GM19463 (cell line): Measurements from ENCODE around the gene SIK3.
A peak's percentile ranks its signal among the peaks of the same experiment; 100 is the strongest.

ENCODE experiments used
- ATAC-seq: cut with Tn5 transposase; IDR thresholded peaks from one replicate; pipeline ENCODE4 v1.9.1; 2021; ENCODE audit warnings: mild to moderate bottlenecking, moderate library complexity; ENCODE audit not compliant: unreplicated experiment

SIK3 gene

GRCh38 chr11:117010808-117011540, 87.3 kb downstream of the SIK3 start:
- no peak for ATAC-seq

GRCh38 chr11:117009905-117010605, 88.2 kb downstream of the SIK3 start:
- ATAC-seq, result no peak

GRCh38 chr11:117005758-117006157, 92.5 kb downstream of the SIK3 start:
- no peak for ATAC-seq

GRCh38 chr11:117002639-117003299, 95.5 kb downstream of the SIK3 start:
- no peak for ATAC-seq

- no peak for ATAC-seq
Measured at GRCh38 chr11:117000014-117000737, 98.1 kb downstream of the SIK3 start.

DNA sequence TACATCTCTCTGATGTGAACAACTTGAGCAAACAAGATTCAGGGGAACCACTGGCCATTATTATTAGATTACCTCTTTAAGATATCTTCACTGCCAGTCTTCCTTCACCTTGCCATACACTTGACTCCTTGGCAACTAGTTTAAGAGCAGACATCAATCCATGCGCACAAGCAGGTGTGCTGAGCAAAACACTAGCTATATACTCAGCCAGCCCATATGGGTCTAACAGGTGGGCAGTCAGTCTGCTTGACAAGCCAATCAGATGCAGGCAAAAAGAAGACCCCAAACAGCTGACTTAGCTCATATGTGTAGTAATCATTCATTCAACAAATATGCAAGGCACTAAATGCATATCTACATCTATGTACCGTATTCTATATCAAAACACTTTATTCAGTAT, 101.2 kb downstream of the SIK3 start:
- ATAC-seq, result no peak

- ATAC-seq, result no peak
Measured at GRCh38 chr11:116994195-116994594, 104.0 kb downstream of the SIK3 start.

DNA sequence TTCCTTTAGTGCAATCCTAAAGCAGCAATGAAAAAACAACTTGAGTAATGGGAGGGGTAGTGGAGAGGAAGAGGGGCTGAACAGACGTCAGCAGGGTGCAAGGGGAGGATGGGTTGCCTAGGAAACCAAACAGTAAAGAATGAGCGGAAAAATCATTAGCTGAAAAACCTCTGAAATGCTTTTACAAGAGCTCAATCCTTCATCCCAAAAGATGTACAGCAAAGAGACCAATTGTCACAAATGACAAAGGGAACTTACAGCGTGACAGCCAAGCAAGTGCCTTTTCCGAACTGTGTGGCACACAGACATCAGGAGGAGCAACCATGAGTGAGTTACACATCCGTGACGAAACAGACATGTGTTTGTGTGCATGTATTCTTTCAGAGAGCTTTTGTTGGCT, 104.6 kb downstream of the SIK3 start:
- ATAC-seq, result no peak

- no peak for ATAC-seq
Measured at GRCh38 chr11:116991491-116991890, 106.7 kb downstream of the SIK3 start.

- ATAC-seq, result no peak
Measured at GRCh38 chr11:116990811-116991210, 107.4 kb downstream of the SIK3 start.

DNA sequence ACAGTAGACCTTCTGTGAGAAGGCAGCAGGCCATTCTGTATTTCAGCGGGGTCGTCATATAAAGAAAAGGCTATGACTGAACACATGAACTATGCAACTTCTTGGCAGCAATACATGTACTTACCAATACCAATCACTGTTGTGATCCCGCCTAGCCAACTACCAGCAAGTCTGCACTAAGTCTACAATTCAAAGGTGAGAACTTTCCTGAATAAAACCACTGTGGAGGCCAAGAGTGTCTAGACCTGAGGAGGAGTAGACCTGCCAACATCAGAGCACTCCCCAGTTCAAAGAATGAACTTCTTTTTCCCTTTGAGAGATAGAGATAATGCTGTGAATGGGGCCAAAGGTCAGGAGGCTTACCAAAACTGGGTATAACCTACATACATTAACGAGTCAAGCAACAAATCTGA, 108.2 kb downstream of the SIK3 start:
- ATAC-seq, result no peak

DNA sequence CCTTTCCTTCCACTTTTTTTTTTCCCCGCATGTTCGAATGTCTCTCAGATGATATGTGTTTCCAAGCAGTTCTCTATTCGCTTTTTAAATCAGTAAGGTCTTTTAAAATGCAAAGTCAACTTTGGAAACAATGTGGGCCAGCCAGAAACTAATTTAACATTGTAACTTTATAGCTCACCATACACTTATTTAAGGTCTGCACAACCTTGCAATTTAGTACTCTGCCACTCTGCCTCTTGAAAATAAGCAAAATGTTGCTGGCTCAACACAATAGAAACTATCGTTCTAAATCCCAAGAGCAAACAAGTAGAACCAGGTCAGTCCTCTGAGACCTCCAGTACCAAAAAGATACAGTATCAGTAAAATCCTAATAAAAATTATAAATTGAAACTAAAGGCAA, 109.0 kb downstream of the SIK3 start:
- ATAC-seq, result no peak

DNA sequence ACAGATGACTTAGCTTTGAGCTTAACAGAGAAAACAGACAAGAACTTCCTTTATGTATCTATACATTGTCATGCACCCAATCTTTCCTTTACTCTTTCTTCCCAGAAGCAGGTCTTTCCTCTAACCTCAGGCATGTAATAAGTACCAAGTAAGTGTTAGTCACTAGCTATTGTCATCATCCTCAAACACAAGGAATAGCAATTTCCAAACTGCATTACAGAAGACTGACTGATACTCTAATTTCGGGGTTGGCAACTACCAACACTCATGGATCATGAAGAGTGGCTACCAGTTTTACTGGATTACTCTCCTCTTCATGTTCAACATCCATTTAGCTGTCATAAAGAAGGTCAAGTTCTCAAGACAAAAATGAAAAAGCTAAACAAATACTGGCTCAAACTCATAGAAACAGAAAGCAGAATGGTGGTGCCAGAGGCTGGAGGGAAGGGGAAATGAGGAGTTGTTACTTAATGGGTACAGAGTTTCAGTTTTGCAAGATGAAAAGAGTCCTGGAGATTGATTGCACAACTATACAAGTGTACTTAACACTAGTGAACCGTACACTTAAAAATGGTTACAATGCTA, 111.6 kb downstream of the SIK3 start:
- ATAC-seq, result peak; percentile 60

- no peak for ATAC-seq
Measured at GRCh38 chr11:116984589-116984988, 113.6 kb downstream of the SIK3 start.

GRCh38 chr11:116984186-116984585, 114.0 kb downstream of the SIK3 start:
- no peak for ATAC-seq

- ATAC-seq, result no peak
Measured at GRCh38 chr11:116981266-116981885, 116.9 kb downstream of the SIK3 start.

DNA sequence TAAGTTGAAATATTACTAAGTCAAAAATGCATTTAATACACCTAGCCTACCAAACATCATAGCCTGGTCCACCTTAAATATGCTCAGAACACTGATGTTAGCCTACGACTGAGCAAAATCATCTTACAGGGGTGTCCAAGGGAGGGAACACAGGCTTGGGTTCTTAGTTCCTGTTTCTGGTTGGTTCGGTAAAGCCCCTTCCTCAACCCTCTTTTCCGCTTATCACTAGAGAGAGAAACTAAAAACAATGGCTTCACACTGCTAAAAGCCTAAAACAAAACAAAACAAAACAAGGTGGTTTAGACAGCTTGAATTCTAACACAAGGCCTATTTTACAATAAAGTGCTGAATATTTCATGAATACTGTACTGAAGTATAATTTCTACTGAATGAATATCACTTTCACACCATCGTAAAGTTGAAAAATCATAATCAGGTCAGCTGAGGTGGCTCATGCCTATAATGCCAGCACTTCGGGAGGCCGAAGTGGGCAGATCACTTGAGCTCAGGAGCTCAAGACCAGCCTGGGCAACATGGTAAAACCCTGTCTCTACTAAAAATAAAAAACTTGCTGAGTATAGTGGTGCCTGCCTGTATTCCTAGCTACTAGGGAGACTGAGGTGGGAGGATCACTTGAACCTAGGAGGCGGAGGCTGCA, 118.0 kb downstream of the SIK3 start:
- peak; percentile 95 for ATAC-seq

DNA sequence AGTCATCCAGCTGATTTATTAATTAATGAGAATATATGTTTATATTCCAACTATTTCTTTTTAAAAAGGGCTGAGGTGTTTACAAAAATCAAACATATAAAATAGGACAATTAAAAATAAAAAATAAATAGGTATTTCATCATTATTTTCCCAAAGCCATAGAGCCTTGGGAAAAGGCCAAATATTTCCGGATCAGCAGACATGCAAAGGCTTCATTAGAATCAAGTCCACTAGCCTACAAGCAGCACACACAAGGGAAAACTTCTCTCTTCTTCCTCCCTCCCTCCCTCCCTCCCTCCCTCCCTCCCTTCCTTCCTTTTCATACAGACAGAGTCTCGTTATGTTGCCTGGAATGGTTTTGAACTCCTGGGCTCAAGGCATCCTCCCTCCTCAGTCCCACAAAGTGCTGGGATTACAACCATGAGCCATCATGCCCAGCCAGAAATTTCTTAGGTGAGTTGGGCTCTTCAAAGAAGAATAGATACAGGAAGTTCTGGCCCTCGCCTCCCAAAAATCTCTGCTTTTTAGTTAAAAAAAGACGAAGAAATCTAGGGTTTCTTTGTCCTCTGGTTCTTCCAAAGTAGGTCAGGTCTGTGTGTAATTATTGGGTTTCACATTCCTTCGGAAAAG, 121.2 kb downstream of the SIK3 start:
- ATAC-seq, result no peak

DNA sequence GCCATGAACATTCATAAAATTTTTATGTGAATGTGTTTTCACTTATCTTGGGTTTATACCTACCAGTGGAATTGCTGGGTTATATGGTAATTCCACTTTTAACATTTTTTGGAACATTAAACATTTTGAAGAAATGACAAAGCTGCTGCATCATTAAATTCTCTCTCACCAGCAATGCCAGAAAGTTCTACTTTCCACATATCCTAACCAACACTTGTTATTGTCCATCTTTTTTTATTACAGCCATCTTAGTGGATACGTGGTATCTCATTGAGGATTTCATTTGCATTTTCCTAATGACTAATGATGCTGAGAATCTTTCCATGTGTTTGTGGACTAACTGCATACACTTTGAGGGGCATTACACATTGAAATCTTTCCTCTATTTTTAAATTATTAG, 122.6 kb downstream of the SIK3 start:
- ATAC-seq, result no peak

- no peak for ATAC-seq
Measured at GRCh38 chr11:116973270-116973669, 125.0 kb downstream of the SIK3 start.
